NCI-H69 (cell line): ENCODE data around the gene GNAZ.
A peak's percentile ranks its signal among the peaks of the same experiment; 100 is the strongest.

Source experiments
- DNase-seq: peaks from one replicate; lab custom pipeline; 2025; lab: John Stamatoyannopoulos, UW

Gene GNAZ

GRCh38 chr22:23119494-23120414 is 49.4 kb downstream of the GNAZ start:
- no peak for DNase-seq

DNA sequence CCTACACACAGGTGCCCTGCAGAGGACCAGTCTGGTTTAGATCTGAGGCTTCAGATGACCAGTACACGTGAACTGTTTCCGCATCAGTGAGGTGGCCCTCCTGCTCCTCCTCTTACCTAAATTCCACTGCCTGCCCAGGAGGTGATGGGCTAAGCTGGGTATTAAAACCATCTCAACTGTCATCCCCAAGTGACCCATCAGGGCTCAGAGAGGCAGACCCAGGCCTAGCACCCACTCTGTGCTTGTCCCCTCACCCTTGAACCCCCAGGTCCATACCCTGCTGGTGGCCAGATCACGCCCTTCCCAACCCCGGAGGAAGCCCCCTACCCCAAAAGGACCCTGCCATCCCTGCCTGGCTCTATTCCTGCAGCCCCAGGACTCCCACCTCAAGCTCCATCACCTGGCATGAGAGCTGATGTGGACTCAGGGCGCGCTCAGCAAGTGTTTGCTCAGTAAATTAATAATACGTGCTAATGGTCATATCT is 50.1 kb downstream of the GNAZ start:
- no peak for DNase-seq

DNA sequence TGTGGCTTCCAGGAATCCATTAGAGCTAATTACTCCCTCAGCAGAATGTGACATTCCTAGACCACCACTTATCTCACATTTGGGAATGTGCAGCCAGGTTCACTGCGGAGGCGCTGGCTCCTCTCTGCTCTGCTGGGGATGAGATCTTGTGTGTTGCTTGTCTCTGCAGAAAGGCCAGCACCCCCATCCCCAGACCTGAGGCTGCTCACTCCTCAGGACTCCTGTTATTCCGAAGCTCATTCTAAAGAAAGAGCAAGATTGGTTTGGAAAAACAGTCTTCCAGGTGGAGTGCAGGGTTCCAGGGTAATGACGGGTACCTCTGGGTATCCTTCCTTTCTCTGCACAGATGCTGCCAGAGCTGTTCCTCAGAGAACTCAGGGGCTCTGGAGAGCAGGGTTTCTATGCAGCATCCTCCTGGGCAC is 50.7 kb downstream of the GNAZ start:
- no peak for DNase-seq

DNA sequence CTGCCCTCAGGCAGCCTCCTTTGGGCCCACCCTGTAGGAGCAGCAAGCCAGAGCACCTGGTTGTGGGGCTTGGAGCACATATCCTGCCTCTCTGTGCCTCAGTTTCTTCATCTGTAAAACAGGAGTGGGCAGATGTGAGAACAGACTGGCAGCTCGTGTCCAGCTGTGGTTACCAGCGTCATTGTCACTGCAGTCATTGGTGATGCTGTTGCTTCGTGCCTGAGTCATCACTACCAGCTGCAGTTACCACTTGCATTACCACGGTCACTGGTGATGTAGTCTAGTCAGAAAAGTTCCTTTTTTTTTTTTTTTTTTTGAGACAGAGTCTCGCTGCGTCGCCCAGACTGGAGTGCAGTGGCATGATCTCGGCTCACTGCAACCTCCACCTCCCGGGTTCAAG is 51.1 kb downstream of the GNAZ start:
- DNase-seq = no peak

- DNase-seq = no peak
Observed at GRCh38 chr22:23122216-23122957, 52.1 kb downstream of the GNAZ start.

DNA sequence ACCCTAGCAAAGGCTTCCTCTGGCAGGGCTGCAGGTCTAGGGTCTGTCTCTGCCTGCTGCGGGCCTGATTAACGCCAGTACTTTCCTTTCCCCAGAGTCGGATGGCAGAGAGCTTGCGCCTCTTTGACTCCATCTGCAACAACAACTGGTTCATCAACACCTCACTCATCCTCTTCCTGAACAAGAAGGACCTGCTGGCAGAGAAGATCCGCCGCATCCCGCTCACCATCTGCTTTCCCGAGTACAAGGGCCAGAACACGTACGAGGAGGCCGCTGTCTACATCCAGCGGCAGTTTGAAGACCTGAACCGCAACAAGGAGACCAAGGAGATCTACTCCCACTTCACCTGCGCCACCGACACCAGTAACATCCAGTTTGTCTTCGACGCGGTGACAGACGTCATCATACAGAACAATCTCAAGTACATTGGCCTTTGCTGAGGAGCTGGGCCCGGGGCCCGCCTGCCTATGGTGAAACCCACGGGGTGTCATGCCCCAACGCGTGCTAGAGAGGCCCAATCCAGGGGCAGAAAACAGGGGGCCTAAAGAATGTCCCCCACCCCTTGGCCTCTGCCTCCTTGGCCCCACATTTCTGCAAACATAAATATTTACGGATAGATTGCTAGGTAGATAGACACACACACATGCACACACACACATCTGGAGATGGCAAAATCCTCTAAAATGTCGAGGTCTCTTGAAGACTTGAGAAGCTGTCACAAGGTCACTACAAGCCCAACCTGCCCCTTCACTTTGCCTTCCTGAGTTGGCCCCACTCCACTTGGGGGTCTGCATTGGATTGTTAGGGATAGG is 52.9 kb downstream of the GNAZ start:
- no peak for DNase-seq

- DNase-seq = no peak
Observed at GRCh38 chr22:23123804-23124254, 53.5 kb downstream of the GNAZ start.

DNA sequence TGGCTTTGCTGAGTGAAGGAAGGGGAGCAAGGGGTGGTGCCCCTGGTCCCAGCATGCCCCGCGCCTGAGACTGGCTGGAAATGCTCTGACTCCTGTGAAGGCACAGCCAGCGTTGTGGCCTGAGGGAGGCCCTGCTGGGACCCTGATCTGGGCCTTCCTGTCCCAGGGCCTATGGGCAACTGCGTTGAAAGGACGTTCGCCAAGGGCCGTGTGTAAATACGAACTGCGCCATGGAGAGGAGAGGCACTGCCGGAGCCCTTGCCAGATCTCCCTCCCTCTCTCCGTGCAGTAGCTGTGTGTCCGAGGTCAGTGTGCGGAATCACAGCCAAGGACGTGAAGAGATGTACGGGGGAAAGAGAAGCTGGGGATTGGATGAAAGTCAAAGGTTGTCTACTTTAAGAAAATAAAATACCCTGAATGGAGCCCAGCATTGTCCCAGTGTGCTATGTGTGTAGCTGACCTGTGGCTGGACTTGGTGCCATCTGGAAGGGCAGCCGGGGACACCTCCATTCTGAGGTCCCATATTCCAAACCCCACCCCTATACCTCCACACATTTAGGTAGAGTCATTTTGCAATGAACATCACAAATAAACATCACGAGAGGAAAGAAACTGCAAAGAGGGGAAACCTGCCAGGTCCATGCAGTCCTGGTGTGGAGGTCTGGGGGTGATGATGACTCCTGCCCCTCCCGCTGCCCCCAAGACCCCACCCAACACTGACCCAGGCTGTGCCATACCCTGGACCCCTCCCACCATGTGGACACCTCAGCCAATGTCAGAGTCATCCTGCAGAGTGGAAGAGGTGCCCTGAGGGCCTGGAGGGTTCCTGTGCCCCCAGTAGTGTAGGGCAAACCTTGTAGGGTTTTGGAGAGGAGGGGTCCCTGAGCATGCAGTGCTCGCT is 54.5 kb downstream of the GNAZ start:
- no peak for DNase-seq

DNA sequence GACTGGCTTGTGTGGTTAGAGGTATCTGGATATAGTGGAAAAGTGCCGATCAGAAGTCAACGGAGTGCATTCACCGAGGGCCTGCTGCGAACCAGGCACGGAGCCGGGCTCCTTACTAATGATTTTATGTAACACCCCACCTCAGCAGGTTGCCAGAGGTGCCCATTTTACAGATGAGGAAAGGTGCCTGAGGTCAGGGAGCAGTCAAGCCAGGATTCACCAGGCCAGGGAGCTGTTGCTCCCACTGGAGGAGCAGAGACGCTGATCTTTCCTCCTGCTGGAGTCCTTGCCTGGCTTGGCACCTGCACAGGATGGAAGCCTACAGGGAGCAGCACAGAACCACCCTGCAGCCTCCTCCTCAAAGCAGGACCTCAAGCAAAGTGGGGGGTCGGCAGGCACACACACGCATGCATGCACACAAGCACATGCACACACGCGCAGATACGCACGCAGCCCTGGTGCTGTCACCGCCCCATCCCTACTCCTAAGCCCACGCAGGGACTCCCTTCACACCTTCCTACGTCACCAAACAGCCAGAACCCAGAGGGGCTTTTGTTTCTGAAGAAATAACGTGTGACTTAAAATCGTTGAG is 55.3 kb downstream of the GNAZ start:
- DNase-seq = no peak

GRCh38 chr22:23126165-23127054 is 56.1 kb downstream of the GNAZ start:
- DNase-seq = no peak

- DNase-seq = no peak
Observed at GRCh38 chr22:23127055-23127756, 56.9 kb downstream of the GNAZ start.

DNA sequence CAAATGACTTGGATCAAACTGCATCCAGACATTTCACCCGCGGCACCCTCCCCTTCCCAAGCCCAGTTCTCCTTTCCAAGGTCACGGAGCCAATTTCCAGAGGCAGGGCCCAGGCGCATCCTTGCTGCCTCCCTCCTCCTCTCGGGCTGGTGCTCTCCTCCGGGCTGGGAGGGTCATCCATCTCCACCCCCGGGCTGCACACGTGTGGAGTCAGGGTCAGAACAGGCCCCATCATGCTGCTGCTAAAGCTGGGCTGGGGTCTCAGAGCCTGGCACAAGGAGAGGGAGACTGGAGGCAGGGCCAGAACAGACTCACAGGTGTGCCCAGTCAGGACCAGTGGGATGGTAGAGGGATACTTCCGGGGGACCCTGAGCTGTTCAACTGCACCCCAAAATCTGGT is 57.5 kb downstream of the GNAZ start:
- no peak for DNase-seq

DNA sequence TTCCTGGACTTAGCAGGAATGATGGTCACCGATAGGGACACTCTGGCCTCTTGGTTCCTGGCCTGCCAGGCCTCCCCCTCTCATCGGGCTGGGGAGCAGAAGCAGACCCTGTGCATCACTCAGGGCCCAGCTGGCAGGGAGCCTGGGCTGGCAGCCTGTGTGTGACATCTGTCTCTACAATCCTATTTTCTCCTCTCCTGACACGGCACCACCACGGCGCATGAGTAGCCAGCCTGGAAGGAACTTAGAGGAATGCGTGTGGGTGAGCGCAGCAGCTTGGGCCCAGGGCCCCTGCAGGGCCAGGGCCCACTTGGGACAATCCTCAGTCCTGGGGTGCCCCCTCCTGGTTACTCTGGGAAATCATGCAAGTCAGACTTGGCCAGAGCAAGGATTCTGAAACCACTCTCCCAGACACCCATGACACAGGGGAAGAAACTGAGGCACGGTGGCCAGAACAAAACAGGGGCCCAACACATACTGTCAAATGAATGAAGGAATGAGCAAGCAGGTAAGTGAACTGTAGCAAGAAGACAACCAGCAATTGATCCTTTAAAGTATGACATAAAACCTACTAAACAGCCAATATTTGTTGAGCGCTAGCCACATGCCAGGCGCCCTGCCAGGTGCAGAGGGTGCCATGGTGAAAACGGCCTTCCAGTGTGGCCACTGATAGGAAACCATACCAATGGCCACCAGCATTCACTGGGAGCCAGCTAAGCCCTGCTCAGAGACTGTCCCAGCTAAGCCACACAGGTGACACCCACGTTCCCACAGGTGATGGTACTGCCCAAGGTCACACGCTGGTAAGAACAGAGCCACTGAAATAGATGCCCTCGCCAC is 58.2 kb downstream of the GNAZ start:
- DNase-seq = peak; percentile 82

DNA sequence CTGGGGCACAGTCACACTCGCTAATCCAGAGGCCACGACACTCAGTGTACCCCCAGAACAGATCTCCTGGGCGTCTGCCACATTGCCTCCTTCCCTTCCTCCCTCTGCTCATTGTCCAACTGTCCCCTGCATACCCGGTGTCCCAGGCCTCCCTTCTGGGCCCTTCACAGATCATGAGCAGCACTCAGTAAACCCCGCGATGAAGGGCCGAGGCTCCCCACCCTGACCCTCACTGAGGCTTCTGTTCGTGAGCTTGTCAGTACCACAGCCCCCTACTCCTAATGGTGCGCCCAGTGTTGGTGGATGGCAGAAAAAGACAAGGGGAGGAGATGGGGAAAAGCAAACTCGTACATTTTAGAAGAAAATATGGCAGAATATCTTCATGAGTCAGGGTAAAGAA is 58.8 kb downstream of the GNAZ start:
- no peak for DNase-seq

DNA sequence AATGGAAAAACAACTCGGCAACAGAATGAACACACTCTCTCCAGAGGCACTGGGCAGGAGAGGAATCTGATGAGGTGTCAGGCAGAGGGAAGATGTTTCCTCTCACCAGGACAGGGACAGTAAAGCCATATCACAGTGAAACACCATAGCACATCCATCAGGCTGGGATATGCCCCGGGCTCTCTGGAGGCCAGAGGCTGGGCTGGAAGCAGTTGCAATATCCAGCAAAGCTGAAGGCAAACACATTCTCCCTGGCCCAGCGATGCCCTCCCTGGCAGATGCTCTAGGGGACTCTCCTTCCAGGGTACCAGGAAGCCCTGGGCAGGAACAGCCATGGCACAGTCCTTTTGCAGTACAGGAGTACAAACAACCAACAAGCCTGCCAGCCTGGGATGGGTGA is 60.4 kb downstream of the GNAZ start:
- DNase-seq = no peak

DNA sequence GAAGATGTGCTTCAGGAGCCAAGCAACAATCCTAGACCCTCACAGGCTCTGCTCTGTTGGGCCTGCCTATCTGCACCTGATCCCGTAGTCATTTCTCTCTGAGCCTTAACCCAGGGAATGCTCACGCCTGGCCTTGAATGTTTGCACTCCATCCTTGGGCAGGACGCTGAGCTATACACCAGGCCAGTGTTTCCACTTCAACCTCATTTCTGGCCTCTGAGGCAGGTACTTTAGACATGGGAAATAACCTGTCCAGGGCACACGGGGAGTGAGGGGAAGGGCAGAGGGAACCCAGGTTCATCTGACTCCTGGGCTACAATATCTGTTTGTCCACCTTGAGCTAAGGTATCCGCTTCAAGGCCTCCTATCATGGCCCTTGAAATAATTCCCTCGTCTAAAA is 61.6 kb downstream of the GNAZ start:
- DNase-seq = no peak

DNA sequence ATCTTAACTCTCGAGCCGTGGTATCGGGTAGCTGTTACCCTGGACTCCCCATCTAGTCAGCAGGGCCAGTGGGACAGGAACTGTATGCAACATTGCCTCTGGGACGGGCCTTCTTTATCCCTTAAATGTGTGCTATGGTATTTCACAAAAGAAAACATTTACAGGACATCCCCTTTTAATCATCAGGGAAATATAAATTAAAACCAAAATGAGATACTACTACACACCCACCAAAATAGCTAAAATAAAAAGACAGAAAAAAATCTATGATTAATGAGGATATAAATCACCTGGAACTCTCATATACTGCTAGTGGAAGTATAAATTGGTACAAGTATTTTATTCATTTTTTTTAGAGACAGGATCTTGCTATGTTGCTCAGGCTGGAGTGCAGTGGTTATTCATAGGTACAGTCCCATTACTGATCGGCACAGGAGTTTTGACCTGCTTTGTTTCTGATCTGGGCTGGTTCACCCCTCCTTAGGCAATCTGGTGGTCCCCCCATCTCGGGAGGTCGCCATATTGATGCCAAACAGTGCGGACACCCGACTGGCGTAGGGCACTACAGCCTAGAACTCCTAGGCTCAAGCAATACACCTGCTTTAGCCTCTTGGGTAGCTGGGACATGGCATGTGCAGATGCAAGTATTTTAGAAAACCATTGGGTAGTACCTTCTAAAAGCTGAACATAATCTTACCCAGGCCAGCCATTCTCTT is 62.2 kb downstream of the GNAZ start:
- DNase-seq = no peak
